Activated CD8-positive, alpha-beta T cell treated with anti-CD3 and anti-CD28 coated beads, Interleukin-2, amount 10 ng/mL, durations not matched to agents 7 days and 5 days (primary cell): ENCODE results near the gene MEOX1. TPM values are rescaled to one million over a fixed set of nuclear protein-coding genes. Genes with fewer than 3 reads are reported as not detected.

Source experiments
- ATAC-seq: fragments of 150-1000 bp; cut with Tn5 transposase; one replicate; pipeline ENCODE4 v1.10.0; 2021; ENCODE audit warnings: moderate library complexity
- CTCF ChIA-PET: fragments of 350-600 bp; sonication (Branson Sonifier 250); formaldehyde crosslinking; loops from one replicate; lab custom pipeline; 2021; ENCODE audit warnings: antibody characterized with exemption; lab: Charles Lee
- POLR2A ChIA-PET: fragments of 350-600 bp; sonication (Branson Sonifier 250); formaldehyde crosslinking; loops from one replicate; lab custom pipeline; 2021; ENCODE audit warnings: antibody characterized with exemption; lab: Charles Lee
- DNase-seq: peaks from one replicate; pipeline ENCODE4 v3.0.0-alpha.2; 2020
- H3K27ac Mint-ChIP-seq: one replicate; pipeline ENCODE4 v1.8.0; 2021; ENCODE audit warnings: mild to moderate bottlenecking, mixed read lengths
- H3K27me3 Mint-ChIP-seq: one replicate; pipeline ENCODE4 v1.8.0; 2021; ENCODE audit warnings: low read depth, mixed read lengths
- H3K36me3 Mint-ChIP-seq: one replicate; pipeline ENCODE4 v1.8.0; 2021; ENCODE audit warnings: low read depth, mixed read lengths
- H3K4me1 Mint-ChIP-seq: one replicate; pipeline ENCODE4 v1.8.0; 2021; ENCODE audit warnings: low read depth, mixed read lengths
- H3K4me3 Mint-ChIP-seq: one replicate; pipeline ENCODE4 v1.8.0; 2021; ENCODE audit warnings: mild to moderate bottlenecking, mixed read lengths
- H3K9me3 Mint-ChIP-seq: one replicate; pipeline ENCODE4 v1.8.0; 2022; ENCODE audit warnings: mixed read lengths; ENCODE audit not compliant: insufficient read depth
- total RNA-seq, 2 experiments: library from RNA; stranded (reverse); gene quantifications; one replicate each; pipeline ENCODE4 v1.2.3, GENCODE V29; 2021

MEOX1 gene
- total RNA-seq, 2 experiments from 2014 or later: 5.4 to 6.9 TPM

- ATAC-seq (no peak), DNase-seq (no peak)
- H3K27ac Mint-ChIP-seq: no peak overlapping the region
- peaks cover 3% of the 10 kb centered on the region for H3K27me3 Mint-ChIP-seq
- H3K36me3 Mint-ChIP-seq: no peaks in the 10 kb centered on the region
- no peak overlapping the region for H3K4me3 Mint-ChIP-seq
- CTCF ChIA-PET: interaction anchor here (1.2 kb wide), 1 partner anchor 15 kb away, joined by 3 read pairs; no protein-coding TSS in a partner anchor
- POLR2A ChIA-PET: no interaction called here
- H3K9me3 Mint-ChIP-seq: no peaks in the 10 kb centered on the region
- peaks cover 2% of the 10 kb centered on the region for H3K4me1 Mint-ChIP-seq
These were observed 29.5 kb downstream of the MEOX1 start for GRCh38 chr17:43632221-43632620.

DNA sequence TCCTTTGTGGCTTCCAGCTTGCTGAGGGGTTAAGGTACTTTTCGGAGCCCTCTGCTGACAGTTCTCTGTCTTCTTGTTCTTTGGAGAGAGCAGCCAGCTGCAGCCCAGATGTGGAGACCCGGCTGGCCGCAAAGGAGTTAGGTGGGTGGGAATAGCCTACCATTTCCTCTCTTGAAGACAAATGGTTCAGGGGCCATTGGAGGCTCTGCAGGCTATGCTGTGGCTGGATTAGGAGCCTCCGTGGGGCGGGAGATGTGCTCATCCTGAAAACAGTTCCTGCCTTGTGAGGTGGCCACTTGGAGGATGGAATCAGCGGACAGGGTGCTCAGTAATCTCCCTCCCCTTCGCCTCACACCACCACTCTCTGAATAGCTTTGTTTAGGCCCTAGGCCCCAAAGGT is 30.3 kb downstream of the MEOX1 start:
- Mint-ChIP-seq H3K4me3 (no peak overlapping the region), H3K27me3 (peaks cover 3% of the 10 kb centered on the region), H3K36me3 (no peaks in the 10 kb centered on the region), H3K27ac (no peak overlapping the region), H3K4me1 (peaks cover 2% of the 10 kb centered on the region), H3K9me3 (no peaks in the 10 kb centered on the region)
- DNase-seq: no peak
- POLR2A ChIA-PET: no interaction called here
- no peak for ATAC-seq
- CTCF ChIA-PET: no interaction called here

DNA sequence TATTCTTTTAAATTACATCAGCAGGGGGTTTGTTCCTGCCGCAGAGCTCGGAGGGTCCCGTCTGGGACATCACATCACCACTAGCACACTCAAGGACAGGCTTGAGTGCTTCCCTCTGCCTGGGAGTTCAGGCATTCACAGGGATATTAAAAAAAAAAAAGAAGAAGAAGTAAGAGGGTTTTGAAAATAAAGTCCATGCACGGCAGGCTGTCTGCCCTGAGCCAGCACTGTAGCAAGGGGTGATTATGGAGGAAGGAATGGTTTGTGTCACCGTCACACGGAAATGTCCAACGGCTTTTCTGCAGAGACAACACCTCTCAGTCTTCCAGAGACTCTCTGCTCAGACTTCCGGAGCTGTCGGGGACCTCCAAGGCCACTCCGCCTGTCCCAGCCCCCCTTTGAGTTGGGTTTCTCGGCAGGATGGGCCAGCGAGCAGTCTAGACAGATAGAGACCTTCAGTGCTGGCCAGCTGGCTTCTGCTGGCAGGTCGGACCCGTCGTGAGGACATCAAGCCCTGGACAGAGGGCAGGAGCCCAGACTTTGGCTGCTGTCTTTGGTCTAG is 33.6 kb downstream of the MEOX1 start:
- no peaks in the 10 kb centered on the region for H3K36me3 Mint-ChIP-seq
- no peak overlapping the region for H3K4me3 Mint-ChIP-seq
- POLR2A ChIA-PET: no interaction called here
- CTCF ChIA-PET: no interaction called here
- H3K4me1 Mint-ChIP-seq: peaks cover 2% of the 10 kb centered on the region
- no peaks in the 10 kb centered on the region for H3K9me3 Mint-ChIP-seq
- DNase-seq: no peak
- H3K27ac Mint-ChIP-seq: no peak overlapping the region
- peaks cover 9% of the 10 kb centered on the region for H3K27me3 Mint-ChIP-seq
- no peak for ATAC-seq

- POLR2A ChIA-PET: no interaction called here
- no peak overlapping the region for H3K27ac Mint-ChIP-seq
- ATAC-seq (no peak), DNase-seq (no peak)
- no peaks in the 10 kb centered on the region for H3K36me3 Mint-ChIP-seq
- peaks cover 9% of the 10 kb centered on the region for H3K27me3 Mint-ChIP-seq
- no peaks in the 10 kb centered on the region for H3K9me3 Mint-ChIP-seq
- H3K4me3 Mint-ChIP-seq: no peak overlapping the region
- H3K4me1 Mint-ChIP-seq: peaks cover 2% of the 10 kb centered on the region
- CTCF ChIA-PET: interaction anchor here (1.4 kb wide), 1 partner anchor 51 kb away, joined by 5 read pairs; no protein-coding TSS in a partner anchor
These were observed 34.1 kb downstream of the MEOX1 start for GRCh38 chr17:43627653-43628052.

GRCh38 chr17:43626023-43626422 is 35.7 kb downstream of the MEOX1 start:
- CTCF ChIA-PET: no interaction called here
- peaks cover 12% of the 10 kb centered on the region for H3K27me3 Mint-ChIP-seq
- H3K4me1 Mint-ChIP-seq: peaks cover 2% of the 10 kb centered on the region
- no peak overlapping the region for H3K4me3 Mint-ChIP-seq
- H3K27ac Mint-ChIP-seq: no peak overlapping the region
- H3K36me3 Mint-ChIP-seq: no peaks in the 10 kb centered on the region
- DNase-seq (no peak), ATAC-seq (no peak)
- H3K9me3 Mint-ChIP-seq: no peaks in the 10 kb centered on the region
- POLR2A ChIA-PET: no interaction called here

DNA sequence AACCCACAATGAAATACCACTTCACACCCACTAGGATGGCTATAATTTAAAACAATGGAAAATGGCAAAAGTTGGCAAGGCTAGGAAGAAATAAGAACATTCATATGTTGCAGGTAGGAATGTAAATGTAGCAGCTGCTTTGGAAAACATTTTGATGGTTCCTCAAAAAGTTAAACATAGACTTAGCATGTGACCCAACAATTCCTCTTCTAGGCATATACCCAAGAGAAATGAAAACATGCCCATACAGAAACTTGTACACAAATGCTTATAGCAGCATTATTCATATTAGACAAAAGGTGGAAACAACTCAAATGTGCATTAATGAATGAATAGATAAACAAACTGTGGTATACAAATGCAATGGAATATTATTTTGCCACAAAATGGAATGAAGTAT is 36.1 kb downstream of the MEOX1 start:
- no peak overlapping the region for H3K27ac Mint-ChIP-seq
- CTCF ChIA-PET: no interaction called here
- H3K9me3 Mint-ChIP-seq: no peaks in the 10 kb centered on the region
- peaks cover 2% of the 10 kb centered on the region for H3K4me1 Mint-ChIP-seq
- H3K4me3 Mint-ChIP-seq: no peak overlapping the region
- no peaks in the 10 kb centered on the region for H3K36me3 Mint-ChIP-seq
- H3K27me3 Mint-ChIP-seq: peaks cover 13% of the 10 kb centered on the region
- POLR2A ChIA-PET: no interaction called here
- ATAC-seq (no peak), DNase-seq (no peak)

- CTCF ChIA-PET: no interaction called here
- no peak overlapping the region for H3K27ac Mint-ChIP-seq
These were observed 41.1 kb downstream of the MEOX1 start for GRCh38 chr17:43620581-43620980.

DNA sequence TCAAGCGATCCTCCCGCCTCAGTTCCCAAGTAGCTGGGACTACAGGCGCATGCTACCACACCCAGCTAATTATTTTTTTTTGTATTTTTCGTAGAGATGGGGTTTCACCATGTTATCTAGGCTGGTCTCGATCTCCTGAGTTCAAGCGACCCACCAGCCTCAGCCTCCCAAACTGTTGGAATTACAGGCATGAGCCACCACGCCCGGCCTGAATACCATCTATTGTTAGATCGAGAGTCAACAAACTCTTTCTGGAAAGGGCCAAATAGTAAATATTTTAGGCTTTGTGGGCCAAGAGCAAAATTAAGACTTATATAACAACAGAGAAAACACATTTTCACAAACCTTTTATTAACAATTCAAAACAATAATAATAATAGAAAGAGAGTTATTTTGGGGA is 41.6 kb downstream of the MEOX1 start:
- H3K36me3 Mint-ChIP-seq: no peaks in the 10 kb centered on the region
- no peak for DNase-seq
- H3K4me3 Mint-ChIP-seq: no peak overlapping the region
- CTCF ChIA-PET: no interaction called here
- H3K27me3 Mint-ChIP-seq: peaks cover 10% of the 10 kb centered on the region
- POLR2A ChIA-PET: no interaction called here
- H3K4me1 Mint-ChIP-seq: no peaks in the 10 kb centered on the region
- no peak overlapping the region for H3K27ac Mint-ChIP-seq
- H3K9me3 Mint-ChIP-seq: no peaks in the 10 kb centered on the region
- ATAC-seq: no peak

More at GRCh38 chr17:43620581-43620980, 41.1 kb downstream of the MEOX1 start:
- Mint-ChIP-seq H3K4me3 (no peak overlapping the region), H3K36me3 (no peaks in the 10 kb centered on the region), H3K9me3 (no peaks in the 10 kb centered on the region), H3K4me1 (no peaks in the 10 kb centered on the region), H3K27me3 (peaks cover 12% of the 10 kb centered on the region)
- POLR2A ChIA-PET: no interaction called here
- DNase-seq (no peak), ATAC-seq (no peak)

GRCh38 chr17:43619705-43620104 is 42.0 kb downstream of the MEOX1 start:
- ATAC-seq (no peak), DNase-seq (no peak)
- ChIA-PET CTCF (no interaction called here), POLR2A (no interaction called here)
- Mint-ChIP-seq H3K27ac (no peak overlapping the region), H3K27me3 (peaks cover 10% of the 10 kb centered on the region), H3K4me1 (no peaks in the 10 kb centered on the region), H3K4me3 (no peak overlapping the region), H3K9me3 (no peaks in the 10 kb centered on the region), H3K36me3 (no peaks in the 10 kb centered on the region)

- H3K4me3 Mint-ChIP-seq: no peak overlapping the region
- ATAC-seq: no peak
- POLR2A ChIA-PET: no interaction called here
- CTCF ChIA-PET: interaction anchor here (1.4 kb wide), 1 partner anchor 41 kb away, joined by 5 read pairs; no protein-coding TSS in a partner anchor
- DNase-seq: no peak
- peaks cover 6% of the 10 kb centered on the region for H3K27me3 Mint-ChIP-seq
- H3K4me1 Mint-ChIP-seq: no peaks in the 10 kb centered on the region
- no peaks in the 10 kb centered on the region for H3K9me3 Mint-ChIP-seq
- no peak overlapping the region for H3K27ac Mint-ChIP-seq
- no peaks in the 10 kb centered on the region for H3K36me3 Mint-ChIP-seq
These were observed 43.4 kb downstream of the MEOX1 start for GRCh38 chr17:43618276-43618675.

DNA sequence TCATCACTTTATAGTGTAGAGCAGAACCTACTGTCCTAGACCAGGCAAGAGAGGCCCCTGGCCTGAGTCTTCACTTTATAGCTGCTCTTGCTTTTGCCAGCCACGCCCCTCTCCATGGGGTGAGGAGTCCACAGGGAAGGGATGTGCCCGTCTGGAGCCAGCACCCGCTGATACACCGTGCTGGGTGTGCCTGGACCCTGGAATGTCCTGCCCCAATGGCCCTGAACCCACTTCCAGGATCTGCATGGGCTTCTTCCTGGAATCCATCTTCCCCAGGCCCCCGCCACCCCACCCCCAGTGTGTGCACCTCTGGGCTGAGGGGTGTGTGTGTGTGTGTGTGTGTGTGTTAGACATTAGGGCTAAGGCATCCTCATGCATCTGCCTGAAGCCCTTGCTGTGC is 44.9 kb downstream of the MEOX1 start:
- Mint-ChIP-seq H3K36me3 (no peaks in the 10 kb centered on the region), H3K4me1 (no peaks in the 10 kb centered on the region), H3K4me3 (no peak overlapping the region), H3K27me3 (peaks cover 3% of the 10 kb centered on the region), H3K9me3 (no peaks in the 10 kb centered on the region), H3K27ac (no peak overlapping the region)
- POLR2A ChIA-PET: no interaction called here
- ATAC-seq: no peak
- no peak for DNase-seq
- CTCF ChIA-PET: interaction anchor here (1.4 to 1.8 kb wide), 2 partner anchors 40 kb away, joined by 5 to 6 read pairs; no protein-coding TSS in a partner anchor

- ChIA-PET POLR2A (no interaction called here), CTCF (interaction anchor here (1.8 to 1.9 kb wide), 2 partner anchors 40 to 57 kb away, joined by 6 read pairs; no protein-coding TSS in a partner anchor)
- peaks cover 3% of the 10 kb centered on the region for H3K27me3 Mint-ChIP-seq
- no peaks in the 10 kb centered on the region for H3K9me3 Mint-ChIP-seq
- no peaks in the 10 kb centered on the region for H3K4me1 Mint-ChIP-seq
- no peak for DNase-seq
- ATAC-seq: no peak
- H3K36me3 Mint-ChIP-seq: no peaks in the 10 kb centered on the region
- H3K4me3 Mint-ChIP-seq: no peak overlapping the region
- H3K27ac Mint-ChIP-seq: no peak overlapping the region
These were observed 45.3 kb downstream of the MEOX1 start for GRCh38 chr17:43616421-43616820.

DNA sequence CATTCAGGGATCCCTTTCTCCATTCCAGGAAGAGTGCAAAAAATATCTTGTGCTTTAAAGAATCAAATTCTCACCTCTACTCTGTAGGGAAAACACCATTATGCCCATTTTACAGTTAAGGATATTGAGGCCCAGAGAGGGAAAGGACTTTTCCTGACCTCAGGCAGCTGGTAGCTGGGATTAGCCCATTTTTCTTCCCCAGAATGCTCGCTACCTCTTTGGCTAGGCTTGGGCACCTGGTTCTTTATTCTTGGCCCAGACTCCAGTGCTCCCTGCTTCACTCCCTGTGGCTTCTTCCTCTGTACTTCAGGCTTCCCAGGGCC is 45.7 kb downstream of the MEOX1 start:
- CTCF ChIA-PET: interaction anchor here (1.8 to 1.9 kb wide), 2 partner anchors 39 to 58 kb away, joined by 6 read pairs; no protein-coding TSS in a partner anchor
- DNase-seq: no peak
- no peak for ATAC-seq
- no peaks in the 10 kb centered on the region for H3K9me3 Mint-ChIP-seq
- no peaks in the 10 kb centered on the region for H3K36me3 Mint-ChIP-seq
- no peak overlapping the region for H3K4me3 Mint-ChIP-seq
- POLR2A ChIA-PET: no interaction called here
- no peaks in the 10 kb centered on the region for H3K4me1 Mint-ChIP-seq
- H3K27ac Mint-ChIP-seq: no peak overlapping the region
- H3K27me3 Mint-ChIP-seq: peaks cover 3% of the 10 kb centered on the region
